Activated CD8-positive, alpha-beta memory T cell treated with anti-CD3 and anti-CD28 coated beads for 36 hours (primary cell): ENCODE data around the gene OR6K6. TPM values are rescaled to one million over a fixed set of nuclear protein-coding genes. Genes with fewer than 3 reads are reported as not detected.

Source experiments
- CTCF ChIA-PET: fragments of 350-600 bp; sonication (Branson Sonifier 250); formaldehyde crosslinking; loops from one replicate; lab custom pipeline; 2021; ENCODE audit warnings: antibody characterized with exemption; lab: Charles Lee
- POLR2A ChIA-PET: fragments of 350-600 bp; sonication (Branson Sonifier 250); formaldehyde crosslinking; loops from one replicate; lab custom pipeline; 2021; ENCODE audit warnings: antibody characterized with exemption; lab: Charles Lee
- total RNA-seq, 2 experiments: library from RNA; stranded (reverse); gene quantifications; one replicate each; pipeline ENCODE4 v1.2.3, GENCODE V29; 2021

Gene OR6K6, protein sequence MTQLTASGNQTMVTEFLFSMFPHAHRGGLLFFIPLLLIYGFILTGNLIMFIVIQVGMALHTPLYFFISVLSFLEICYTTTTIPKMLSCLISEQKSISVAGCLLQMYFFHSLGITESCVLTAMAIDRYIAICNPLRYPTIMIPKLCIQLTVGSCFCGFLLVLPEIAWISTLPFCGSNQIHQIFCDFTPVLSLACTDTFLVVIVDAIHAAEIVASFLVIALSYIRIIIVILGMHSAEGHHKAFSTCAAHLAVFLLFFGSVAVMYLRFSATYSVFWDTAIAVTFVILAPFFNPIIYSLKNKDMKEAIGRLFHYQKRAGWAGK
- not detected for total RNA-seq

DNA sequence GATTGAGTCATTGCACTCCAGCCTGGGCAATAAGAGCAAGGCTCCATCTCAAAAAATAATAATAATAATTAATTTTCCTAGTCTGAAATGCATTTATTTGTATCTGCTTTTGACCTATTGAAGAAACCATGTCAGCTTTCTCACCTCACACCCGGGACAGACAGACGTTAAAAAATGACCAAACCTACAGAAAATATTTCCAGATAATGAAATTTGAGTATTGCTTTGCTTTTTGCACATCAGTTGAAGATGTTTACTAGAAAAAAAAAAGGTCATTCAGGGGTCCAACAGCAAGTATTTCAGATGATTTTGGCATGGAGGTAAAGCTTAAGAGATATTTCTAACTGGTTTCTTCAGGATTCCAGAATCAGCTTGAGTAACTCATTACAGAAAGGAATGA, at the start of gene OR6K6:
TSS of gene OR6K6 (plus strand) at position 301 of the 400 bp plus-strand sequence. CDS start 168 bp downstream, outside the sequence.
- ChIA-PET POLR2A (no interaction called here), CTCF (no interaction called here)

DNA sequence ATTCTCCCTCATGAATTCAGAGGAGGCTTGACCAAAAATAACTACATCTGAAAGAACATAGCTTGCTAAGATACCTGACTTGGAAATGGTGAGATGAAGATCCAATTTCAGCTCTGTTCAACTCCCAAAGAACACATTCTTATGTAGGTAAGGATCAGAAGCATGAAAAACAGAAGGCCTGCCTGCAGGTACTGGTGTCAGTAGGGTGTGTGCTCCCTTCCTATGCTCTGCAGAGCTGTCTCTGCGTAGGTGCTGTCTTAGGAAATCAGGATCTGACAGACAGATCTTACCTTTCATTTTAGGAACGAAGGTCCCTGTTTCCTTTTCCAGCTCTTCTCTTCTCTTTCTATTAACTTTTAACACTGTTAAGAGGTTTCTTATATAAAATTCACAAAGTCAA, 48.4 kb upstream of the OR6K6 start:
- ChIA-PET CTCF (no interaction called here), POLR2A (no interaction called here)

DNA sequence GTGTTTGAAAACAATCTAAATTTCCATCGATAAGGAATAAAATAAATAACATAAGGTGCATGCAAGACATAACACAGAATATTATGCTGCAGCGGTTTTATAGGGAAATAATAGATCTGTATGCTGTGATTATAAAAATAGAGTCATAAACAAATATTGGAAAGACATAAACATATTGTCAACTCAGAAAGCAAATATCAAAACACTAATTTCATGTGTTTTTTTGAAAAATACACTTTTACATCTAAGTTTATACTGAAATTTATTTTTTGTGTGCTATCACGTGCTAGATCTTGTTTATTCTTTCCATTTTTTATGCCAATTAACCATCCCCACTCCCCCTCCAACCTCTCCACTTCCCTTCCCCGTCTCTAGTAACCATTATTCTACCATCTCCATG, 43.4 kb upstream of the OR6K6 start:
- ChIA-PET CTCF (no interaction called here), POLR2A (no interaction called here)

DNA sequence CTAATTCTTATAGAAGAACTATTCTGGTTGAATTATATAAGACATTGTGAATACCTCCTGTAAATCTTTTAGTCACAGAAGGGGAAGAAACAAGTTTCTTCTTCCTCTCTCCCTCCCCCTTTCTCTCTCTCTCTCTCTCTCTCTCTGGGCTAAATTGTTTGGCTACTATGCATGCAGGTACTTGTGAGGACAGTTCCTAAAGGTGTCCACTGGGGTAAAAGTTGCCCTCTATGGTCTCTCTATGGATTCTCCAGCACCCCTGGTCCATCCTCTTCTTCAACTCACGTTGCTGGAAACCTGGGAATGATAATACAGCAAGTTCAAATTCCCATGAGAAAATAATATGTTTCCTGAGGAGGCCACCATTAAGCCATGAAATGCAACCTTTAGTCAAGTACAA, 39.8 kb upstream of the OR6K6 start:
- POLR2A ChIA-PET: no interaction called here
- CTCF ChIA-PET: no interaction called here

DNA sequence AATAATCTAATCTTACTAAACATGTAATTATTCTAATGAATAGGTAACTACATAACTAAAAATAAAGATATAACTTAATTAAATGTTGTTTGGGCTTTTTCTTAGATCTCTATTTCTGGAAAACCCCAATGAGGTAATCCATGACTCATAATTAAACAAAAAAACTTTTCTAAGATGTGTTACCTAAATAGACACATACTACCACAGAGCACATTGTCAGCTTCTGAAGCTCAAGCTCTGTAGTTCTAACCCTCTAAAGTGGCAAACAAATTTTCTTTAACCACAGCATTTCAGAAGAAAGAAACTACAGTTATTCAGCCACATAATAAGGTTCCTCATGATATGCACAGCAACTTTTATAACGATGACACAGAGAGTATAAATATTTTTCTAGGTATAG, 38.2 kb upstream of the OR6K6 start:
- ChIA-PET POLR2A (no interaction called here), CTCF (no interaction called here)

DNA sequence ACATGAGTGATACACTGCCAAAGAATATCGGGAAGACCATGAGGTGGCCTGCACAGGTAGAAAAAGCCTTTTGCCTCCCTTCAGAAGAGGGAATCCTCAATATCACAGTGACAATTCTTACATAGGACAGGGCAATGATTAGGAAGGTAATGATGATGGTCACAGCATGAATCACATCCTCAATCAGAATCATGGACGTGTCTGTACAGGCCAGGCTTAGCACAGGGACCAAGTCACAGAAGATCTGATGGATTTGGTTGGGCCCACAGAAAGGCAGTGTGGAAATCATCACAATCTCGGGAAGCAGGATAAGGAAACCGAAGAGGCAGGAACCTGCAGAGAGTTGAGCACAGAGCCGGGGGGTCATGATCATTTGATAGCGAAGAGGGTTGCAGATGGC, 37.2 kb upstream of the OR6K6 start:
- POLR2A ChIA-PET: no interaction called here
- CTCF ChIA-PET: no interaction called here

DNA sequence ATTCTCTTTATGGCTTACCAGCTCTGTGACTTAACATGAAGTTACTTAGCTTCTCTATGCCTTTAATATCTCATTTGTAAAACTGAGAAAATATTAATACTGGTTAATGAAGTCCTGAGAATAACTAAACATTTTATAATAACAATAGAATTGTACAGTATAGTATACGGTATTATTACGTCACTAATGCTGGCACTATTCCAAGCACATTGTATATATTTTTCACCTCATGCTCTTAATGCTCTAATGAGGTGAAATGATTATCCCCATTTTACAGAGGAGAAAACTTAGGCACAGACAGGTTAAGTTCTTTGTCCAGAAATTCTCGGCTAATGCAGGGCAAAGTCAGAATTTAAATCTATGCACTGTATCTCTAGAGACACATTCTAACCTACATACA, 34.9 kb upstream of the OR6K6 start:
- CTCF ChIA-PET: no interaction called here
- POLR2A ChIA-PET: interaction anchor here (0.6 kb wide), 1 partner anchor 18 kb away, joined by 8 read pairs; no protein-coding TSS in a partner anchor

DNA sequence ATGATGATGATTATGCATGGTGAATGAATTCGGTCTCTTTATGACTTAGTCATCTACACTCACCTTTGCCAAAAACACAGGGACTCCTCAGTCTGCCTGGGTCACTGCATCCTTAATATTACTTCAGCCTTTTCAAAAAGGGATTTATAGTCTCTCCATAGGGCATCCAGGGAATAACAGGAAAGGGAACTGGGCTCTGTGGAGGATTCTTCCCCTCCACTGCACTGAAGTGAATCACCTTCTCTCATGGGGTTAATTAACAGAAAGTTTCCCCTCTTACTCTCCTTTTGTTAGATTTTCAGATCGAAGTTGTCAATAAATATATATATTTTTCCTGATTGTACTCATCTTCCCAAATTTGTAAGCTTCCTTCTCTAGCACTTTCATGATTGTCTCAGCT, 33.9 kb upstream of the OR6K6 start, which contains the start of gene OR6K3:
TSS of gene OR6K3 (minus strand) at position 101 of the 400 bp plus-strand sequence. CDS start 2,605 bp downstream, outside the sequence.
- POLR2A ChIA-PET: no interaction called here
- CTCF ChIA-PET: no interaction called here

DNA sequence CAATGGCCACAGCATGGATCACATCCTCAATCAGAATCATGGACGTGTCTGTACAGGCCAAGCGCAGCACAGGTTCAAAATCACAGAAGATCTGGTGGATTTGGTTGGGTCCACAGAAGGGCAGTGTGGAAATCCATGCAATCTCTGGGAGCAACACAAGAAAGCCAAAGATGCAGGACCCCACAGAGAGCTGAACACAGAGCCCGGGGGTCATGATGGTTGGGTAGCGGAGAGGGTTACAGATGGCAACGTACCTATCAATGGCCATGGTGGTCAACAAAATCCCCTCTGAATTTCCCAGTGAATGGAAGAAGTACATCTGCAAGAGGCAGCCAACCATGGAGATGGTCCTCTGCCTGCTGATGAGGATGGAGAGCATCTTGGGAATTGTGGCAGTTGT, 30.1 kb upstream of the OR6K6 start:
- POLR2A ChIA-PET: no interaction called here

DNA sequence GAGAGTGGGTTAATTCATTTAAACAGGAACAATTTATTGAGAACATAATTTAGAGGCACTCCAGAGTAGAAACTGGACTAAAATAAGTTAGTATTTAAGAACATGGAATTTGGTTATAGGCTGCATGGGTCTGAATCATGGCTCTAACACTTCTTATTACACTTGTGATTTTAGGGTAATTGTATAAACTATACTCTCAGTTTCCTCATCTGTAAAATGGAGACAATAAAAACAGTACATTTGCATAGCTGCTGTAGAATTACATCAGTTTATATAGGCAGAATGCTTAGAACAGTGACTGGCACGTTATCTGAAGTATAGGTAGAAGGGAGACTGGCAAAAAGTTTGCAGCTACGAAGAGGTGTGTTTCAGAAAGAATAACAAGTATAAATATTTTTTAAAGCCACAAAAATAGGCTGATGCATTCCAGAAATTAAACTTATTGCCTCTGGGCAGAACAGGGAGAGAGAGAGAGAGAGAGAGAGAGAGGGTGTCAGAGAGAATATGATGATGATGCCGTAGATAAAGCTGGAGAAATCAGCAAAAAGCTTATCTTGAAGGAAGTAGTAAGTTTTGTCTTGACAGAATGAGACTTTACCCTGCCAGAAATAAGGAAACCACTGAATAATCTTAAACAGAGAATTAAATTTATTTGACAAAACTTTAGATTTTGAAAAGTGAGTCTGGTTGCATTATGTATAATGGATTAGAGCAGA, 25.9 kb upstream of the OR6K6 start:
- ChIA-PET POLR2A (no interaction called here), CTCF (no interaction called here)

More for the DNA sequence above, 30.1 kb upstream of the OR6K6 start:
- CTCF ChIA-PET: no interaction called here

DNA sequence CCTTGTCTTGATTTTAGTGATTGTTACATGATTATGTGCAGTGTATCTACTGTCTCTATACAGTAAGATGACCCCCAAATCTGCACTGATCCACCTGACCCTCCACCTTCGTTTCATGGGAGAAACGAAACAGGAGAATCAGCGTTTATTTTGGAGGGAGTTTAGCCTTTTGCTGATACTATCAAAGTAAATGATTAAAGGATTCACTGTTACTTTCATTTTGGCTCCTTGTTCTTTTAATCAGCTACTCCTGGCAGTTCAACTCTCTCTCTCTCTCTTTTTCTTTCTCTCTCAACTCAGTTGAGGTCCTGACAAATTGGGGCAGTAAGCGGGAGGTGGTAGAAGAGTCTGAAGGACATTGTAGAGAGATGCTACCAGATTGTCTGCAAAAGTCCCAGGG, 24.1 kb upstream of the OR6K6 start:
- ChIA-PET CTCF (no interaction called here), POLR2A (no interaction called here)

DNA sequence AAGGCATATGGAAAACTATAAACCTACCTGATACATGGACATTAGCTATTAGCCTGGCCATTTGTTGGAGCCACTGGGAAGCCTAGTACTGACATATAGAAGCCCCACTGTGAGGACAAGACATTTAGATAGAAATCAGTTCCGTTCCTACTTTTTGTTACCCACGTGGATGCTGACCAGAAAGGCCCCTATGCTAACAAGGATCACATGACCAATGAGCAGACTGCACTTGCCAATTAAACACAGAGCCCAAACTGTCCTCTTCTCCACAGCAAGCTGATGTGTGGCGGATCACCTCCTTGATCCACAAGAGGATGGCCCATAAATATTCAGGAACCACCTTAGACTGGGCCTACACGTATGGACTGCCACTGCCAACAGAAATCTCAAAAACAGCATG, 22.8 kb upstream of the OR6K6 start:
- CTCF ChIA-PET: no interaction called here
- POLR2A ChIA-PET: no interaction called here

DNA sequence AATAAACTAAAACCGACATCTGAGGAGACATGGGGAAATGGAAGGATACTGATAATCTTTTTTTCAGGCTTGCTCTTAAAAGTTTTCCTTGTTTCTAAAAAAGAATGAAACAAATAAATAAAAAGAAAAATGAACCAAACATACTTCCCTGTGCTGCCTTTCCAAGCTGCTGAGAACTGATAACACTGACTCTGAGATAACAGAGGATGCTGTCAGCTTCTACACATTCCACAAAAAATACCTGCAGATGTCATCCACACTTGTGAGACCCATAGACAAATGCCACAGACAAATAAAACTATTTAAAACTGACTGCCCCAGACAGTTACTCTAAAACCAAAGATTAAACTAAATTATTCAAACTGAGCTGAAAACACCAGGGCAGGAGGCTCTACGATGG, 22.0 kb upstream of the OR6K6 start:
- ChIA-PET POLR2A (no interaction called here), CTCF (no interaction called here)

DNA sequence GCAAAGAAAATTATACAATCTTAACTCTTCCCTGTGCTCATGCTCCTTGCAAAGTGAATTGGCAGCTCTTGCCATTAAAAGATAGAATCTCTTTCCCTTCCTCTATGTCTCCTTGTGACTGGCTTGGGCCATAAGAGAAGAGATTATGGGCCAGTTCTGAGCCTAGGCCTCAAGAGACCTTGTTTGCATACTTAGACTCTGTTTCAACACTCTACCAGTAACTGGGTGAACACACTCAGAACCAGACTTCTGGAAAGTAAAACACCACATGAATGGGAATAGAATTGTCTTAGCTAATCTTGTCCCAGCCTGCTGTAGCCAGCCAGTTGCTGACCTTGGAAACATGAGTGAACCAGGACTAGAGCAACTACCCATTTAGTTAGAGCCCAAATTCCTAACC, 18.7 kb upstream of the OR6K6 start:
- ChIA-PET POLR2A (no interaction called here), CTCF (no interaction called here)

DNA sequence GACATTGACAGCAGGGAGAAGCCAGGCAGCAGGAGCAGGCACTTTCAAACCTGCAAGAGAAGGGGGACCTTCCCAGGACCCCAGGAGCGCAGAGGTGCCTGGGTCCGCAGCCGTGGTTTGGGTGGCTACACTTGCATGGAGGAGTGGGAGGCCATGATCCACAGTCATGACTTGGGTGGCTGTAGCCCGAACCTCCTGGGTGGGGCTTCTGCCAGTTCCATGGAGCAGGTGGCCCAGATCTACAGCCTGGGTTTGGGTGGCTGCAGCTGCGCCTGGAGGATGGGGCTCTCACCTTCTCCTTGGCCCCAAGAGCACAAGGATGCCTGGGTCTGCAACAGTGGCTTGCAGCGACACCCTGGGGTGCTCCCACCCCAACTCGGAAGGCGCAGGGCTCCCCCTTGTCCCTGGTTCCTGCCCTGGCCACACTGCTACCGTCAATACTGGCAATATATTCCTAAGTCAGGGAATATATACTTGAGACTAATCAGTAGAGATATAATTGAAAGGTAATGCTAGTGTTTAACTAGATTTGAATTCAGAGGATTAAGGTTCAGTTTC, 2.3 kb upstream of the OR6K6 start:
- POLR2A ChIA-PET: no interaction called here

DNA sequence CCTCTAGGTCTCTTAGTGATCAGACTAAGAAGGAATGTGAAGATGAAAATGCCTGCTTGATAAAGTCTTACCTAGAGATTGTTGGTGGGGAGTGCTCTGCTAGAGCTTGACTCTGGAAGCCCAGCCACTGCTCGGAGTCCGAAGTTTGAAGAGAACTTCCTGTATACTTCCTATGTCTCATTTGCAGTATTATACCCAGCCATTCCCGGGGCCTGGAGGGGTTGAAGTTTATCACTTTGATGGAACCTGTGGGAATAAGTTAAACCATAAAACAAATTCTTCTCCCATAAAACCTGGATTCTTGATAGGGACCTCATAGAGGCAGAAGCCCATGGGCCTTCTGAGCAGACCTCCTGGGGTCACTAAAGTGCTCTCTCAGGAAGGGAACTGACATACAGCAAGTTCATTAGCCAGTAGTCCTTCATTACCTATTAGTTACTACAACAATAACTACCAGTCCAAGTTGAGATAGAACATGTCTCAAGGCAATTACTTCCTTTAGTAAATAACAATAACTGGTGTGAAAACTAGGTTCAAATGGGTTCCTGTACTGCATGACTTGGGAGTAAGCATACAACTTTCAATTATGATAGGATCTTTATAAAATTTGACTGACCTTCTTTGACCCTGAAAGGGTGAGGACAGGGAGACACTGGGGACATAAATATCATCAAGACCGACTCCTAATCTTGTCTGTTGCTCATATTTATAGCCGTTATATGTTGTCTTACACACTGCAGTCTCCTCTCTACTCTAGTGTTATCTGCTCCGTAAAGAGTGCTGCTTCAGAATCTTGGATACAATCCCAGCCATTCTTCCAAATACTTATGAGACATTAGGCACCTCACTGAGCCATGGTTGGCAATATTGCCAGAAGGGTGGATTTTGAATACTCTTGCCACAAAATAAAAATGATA, 17.7 kb downstream of the OR6K6 start, which contains the start of gene OR6N1:
TSS of gene OR6N1 (minus strand) at position 246 of the 917 bp plus-strand sequence. CDS start 5,513 bp downstream, outside the sequence.
- CTCF ChIA-PET: no interaction called here

More for the DNA sequence above, 2.3 kb upstream of the OR6K6 start:
- CTCF ChIA-PET: no interaction called here

DNA sequence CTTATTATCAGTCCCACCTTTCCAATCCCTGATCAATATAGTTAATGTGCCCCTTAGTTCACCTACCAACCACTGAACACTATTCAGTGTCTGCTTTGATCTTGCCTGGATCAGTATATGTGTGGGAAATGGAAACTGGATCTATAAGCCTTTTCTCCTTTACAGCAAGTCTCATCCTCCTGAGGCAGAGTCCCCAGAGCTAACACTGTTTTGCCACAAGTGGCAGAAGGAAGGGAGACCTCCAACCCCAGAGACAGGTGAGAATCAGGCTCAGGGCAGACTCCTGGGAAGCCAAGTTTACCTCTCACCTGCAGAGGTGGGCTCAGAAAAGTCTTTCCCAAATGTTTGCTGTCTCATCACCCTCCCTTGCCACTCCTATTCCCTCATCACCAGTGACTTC, 26.6 kb downstream of the OR6K6 start, which contains the start of gene OR6N2:
TSS of gene OR6N2 (minus strand) at position 101 of the 400 bp plus-strand sequence. CDS start 3,569 bp downstream, outside the sequence.
- POLR2A ChIA-PET: no interaction called here
- CTCF ChIA-PET: no interaction called here

More for the DNA sequence above, 17.7 kb downstream of the OR6K6 start, which contains the start of gene OR6N1:
- POLR2A ChIA-PET: no interaction called here

DNA sequence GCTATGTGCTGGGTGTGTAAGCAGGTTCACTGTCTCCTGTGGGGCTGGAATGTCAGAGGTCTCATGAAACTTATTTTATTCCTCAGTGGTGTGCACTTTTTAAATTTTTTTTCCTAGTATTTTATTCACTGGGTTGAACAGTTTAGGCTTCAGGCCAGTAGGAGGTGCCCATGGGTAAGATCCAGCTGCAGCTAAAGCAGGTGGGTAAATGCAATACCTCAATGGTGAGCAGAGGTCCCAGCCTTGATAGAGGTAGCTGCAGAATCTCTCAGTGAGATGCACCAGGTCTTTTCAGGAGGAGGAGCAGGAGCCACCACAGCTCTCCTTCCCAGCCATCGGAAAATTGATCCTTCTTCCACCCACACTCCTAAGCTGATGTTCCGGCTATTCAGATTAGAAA, 39.1 kb downstream of the OR6K6 start:
- POLR2A ChIA-PET: interaction anchor here (0.7 kb wide), 1 partner anchor 215 kb away, joined by 3 read pairs; no protein-coding TSS in a partner anchor
- CTCF ChIA-PET: interaction anchor here (0.9 kb wide), 1 partner anchor 204 kb away, joined by 4 read pairs; no protein-coding TSS in a partner anchor

DNA sequence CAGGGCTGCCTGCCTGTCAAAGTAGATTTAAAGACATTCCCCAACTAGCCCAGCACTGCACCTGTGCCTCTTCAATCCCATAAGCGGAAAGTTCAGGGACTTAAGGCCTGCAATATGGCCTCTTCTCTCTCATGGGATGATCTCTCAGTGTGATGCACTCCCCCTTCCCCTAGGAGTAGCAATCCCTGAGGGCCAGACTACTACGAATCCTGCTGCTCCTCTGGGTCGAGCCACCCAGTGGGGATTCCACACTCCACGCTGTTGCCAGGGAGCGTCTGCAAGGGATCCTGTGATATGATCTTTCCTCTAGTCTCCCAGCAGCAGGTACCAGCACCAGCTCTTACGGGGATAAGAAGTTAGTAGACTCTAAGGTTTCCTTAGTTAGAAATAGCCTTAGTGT, 39.7 kb downstream of the OR6K6 start:
- ChIA-PET CTCF (interaction anchor here (0.7 to 1.1 kb wide), 3 partner anchors 181 to 204 kb away, joined by 4 to 5 read pairs (median 4); no protein-coding TSS in a partner anchor), POLR2A (no interaction called here)
